Measurements from ENCODE around the gene POLD4.
"Not testable (repeated sequence)": the region's sequence is repeated elsewhere in the genome, so short reads cannot be mapped to it uniquely, and the experiment has no call there.

Gene POLD4

GRCh38 chr11:67351275-67352005 lies 1.9 kb downstream of the POLD4 start:
- peak; percentile 84 for DNase-seq

- no peak for DNase-seq
Measured at GRCh38 chr11:67349928-67350465, 3.3 kb downstream of the POLD4 start.

GRCh38 chr11:67349457-67349856 lies 3.9 kb downstream of the POLD4 start:
- no peak for DNase-seq

- DNase-seq: no peak
Measured at GRCh38 chr11:67349036-67349435, 4.3 kb downstream of the POLD4 start.

GRCh38 chr11:67347964-67348749 lies 5.2 kb downstream of the POLD4 start:
- no peak for DNase-seq

GRCh38 chr11:67345920-67346819 lies 7.2 kb downstream of the POLD4 start:
- DNase-seq: peak; percentile 85

- peak; percentile 44 for DNase-seq
Measured at GRCh38 chr11:67345247-67345919, 8.0 kb downstream of the POLD4 start.

GRCh38 chr11:67344264-67344663 lies 9.1 kb downstream of the POLD4 start:
- no peak for DNase-seq

- DNase-seq: no peak
Measured at GRCh38 chr11:67337257-67337656, 16.1 kb downstream of the POLD4 start.

- no peak for DNase-seq
Measured at GRCh38 chr11:67332081-67332691, 21.2 kb downstream of the POLD4 start.

GRCh38 chr11:67323526-67323925 lies 29.8 kb downstream of the POLD4 start:
- DNase-seq: no peak

GRCh38 chr11:67322049-67322448 lies 31.3 kb downstream of the POLD4 start:
- no peak for DNase-seq

GRCh38 chr11:67321313-67321871 lies 32.0 kb downstream of the POLD4 start:
- DNase-seq: no peak

- no peak for DNase-seq
Measured at GRCh38 chr11:67320691-67321090, 32.7 kb downstream of the POLD4 start.

GRCh38 chr11:67320011-67320410 lies 33.3 kb downstream of the POLD4 start:
- no peak for DNase-seq

GRCh38 chr11:67318876-67319275 lies 34.5 kb downstream of the POLD4 start:
- DNase-seq: not testable (repeated sequence)

- DNase-seq: peak; percentile 88
Measured at GRCh38 chr11:67317888-67318555, 35.3 kb downstream of the POLD4 start.

GRCh38 chr11:67317205-67317887 lies 36.0 kb downstream of the POLD4 start:
- DNase-seq: peak; percentile 99

GRCh38 chr11:67316882-67317204 lies 36.5 kb downstream of the POLD4 start:
- no peak for DNase-seq

GRCh38 chr11:67315325-67315909 lies 37.9 kb downstream of the POLD4 start:
- DNase-seq: peak; percentile 54

All from DMS53 (cell line).